ENCODE measurements around the gene GSG1L2.
A peak's percentile ranks its signal among the peaks of the same experiment; 100 is the strongest.

The GSG1L2 gene

GRCh38 chr17:9855036-9855435 is 33.2 kb upstream of the GSG1L2 start:
- Histone ChIP-seq H3K27ac (no peak overlapping the region), H3K4me3 (no peak overlapping the region)
- TF ChIP-seq CTCF (IDR thresholded peaks at IDR 0.05), result no peak
- peak; percentile 38 for DNase-seq (ENCODE audit: low spot score)

GRCh38 chr17:9854255-9854654 is 32.4 kb upstream of the GSG1L2 start:
- Histone ChIP-seq H3K4me3 (no peak overlapping the region), H3K27ac (no peak overlapping the region)
- DNase-seq (ENCODE audit: low spot score), result no peak
- no peak for TF ChIP-seq CTCF (IDR thresholded peaks at IDR 0.05)

GRCh38 chr17:9850151-9850550 is 28.3 kb upstream of the GSG1L2 start:
- TF ChIP-seq CTCF (IDR thresholded peaks at IDR 0.05), result no peak
- no peak for DNase-seq (ENCODE audit: low spot score)
- Histone ChIP-seq H3K27ac (no peak overlapping the region), H3K4me3 (no peak overlapping the region)

- no peak overlapping the region for H3K4me3 ChIP-seq
- no peak for DNase-seq (ENCODE audit: low spot score)
- TF ChIP-seq CTCF (IDR thresholded peaks at IDR 0.05), result no peak
- H3K27ac ChIP-seq, result no peak overlapping the region
Observed at GRCh38 chr17:9845306-9845705, 23.4 kb upstream of the GSG1L2 start.

- no peak for DNase-seq (ENCODE audit: low spot score)
- no peak for TF ChIP-seq CTCF (IDR thresholded peaks at IDR 0.05)
- H3K27ac ChIP-seq, result no peak overlapping the region
- H3K4me3 ChIP-seq, result no peak overlapping the region
Observed at GRCh38 chr17:9844153-9844552, 22.3 kb upstream of the GSG1L2 start.

GRCh38 chr17:9843152-9844010 is 21.5 kb upstream of the GSG1L2 start:
- peak overlapping the region; percentile 20 to 82 for H3K27ac ChIP-seq
- DNase-seq (ENCODE audit: low spot score), result no peak
- H3K4me3 ChIP-seq, result no peak overlapping the region
- TF ChIP-seq CTCF (IDR thresholded peaks at IDR 0.05), result no peak

Measured in coronary artery (tissue), 2 donors.